ENCODE data around the gene GRAMD1B.

GRAMD1B gene

DNA sequence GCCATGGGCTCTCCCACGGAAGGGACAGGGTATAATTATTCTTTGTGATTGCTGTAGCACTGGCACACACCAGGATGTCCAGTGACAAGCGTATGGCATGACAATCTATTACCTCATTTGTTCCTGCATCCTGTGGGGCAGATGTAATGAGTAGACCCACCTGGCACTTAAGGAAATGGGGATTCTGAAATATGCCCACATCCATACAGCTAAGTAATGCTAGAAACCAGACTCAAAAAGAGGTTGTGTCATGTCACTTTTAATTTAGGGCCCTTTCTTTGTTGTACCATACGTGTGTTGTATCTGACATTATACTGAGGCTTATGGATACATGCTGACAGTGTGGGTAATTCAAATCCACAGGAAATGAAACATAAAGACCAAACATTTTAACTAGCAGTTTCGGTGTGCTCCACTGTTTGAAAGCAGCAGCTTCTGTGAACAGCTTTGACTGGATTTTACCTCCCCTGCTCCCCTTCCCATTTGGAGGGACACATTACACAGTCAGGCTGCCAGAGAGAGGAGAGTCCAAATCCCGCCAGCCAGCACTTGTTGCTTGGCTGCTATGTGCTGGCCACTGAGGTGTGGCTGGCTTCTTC, 21.2 kb downstream of the GRAMD1B start:
- Histone ChIP-seq H3K79me1 (ENCODE audit: low read depth, low read length) (no peaks in the 10 kb centered on the region), H3K9me3 (replicated peaks in 1 of 2; ENCODE audit: control insufficient read depth in 2 of 2, insufficient read depth in 1 of 2, low read depth in 1 of 2, low read length in 2 of 2) (no peaks in the 10 kb centered on the region), H3K23ac (ENCODE audit: low read depth, low read length, poor library complexity) (no peak overlapping the region), H2BK15ac (ENCODE audit: low read length) (no peak overlapping the region), H3K4me2 (ENCODE audit: insufficient read depth, low read length, poor library complexity, severe bottlenecking) (no peak overlapping the region), H2BK12ac (ENCODE audit: low read length) (no peak overlapping the region), H3K27ac (replicated peaks; ENCODE audit: low read length) (no peak overlapping the region), H3K14ac (ENCODE audit: low read length) (no peak overlapping the region), H2BK120ac (ENCODE audit: low read depth, low read length) (no peak overlapping the region), H3K9ac (ENCODE audit: low read depth, low read length, poor library complexity) (no peak overlapping the region), H2BK5ac (ENCODE audit: low read length) (no peak overlapping the region), H3K36me3 (replicated peaks in 1 of 2; ENCODE audit: control insufficient read depth in 2 of 2, insufficient read depth in 2 of 2, low read length in 2 of 2) (no peaks in the 10 kb centered on the region), H4K91ac (ENCODE audit: low read depth, low read length, poor library complexity) (no peak overlapping the region), H3K4me3 (ENCODE audit: low read length in 2 of 2) (no peak overlapping the region), H3K4ac (ENCODE audit: low read length) (no peak overlapping the region), H3K18ac (ENCODE audit: low read length) (no peak overlapping the region), H3K27me3 (ENCODE audit: control insufficient read depth in 3 of 3, insufficient read depth in 3 of 3, low read depth in 1 of 3, low read length in 3 of 3) (peaks cover 0 to 2% (median 0%) of the 10 kb centered on the region in 3 experiments), H3K4me1 (ENCODE audit: control insufficient read depth in 2 of 2, insufficient read depth in 1 of 2, low read depth in 1 of 2, low read length in 2 of 2) (peaks cover 0 to 3% of the 10 kb centered on the region in 2 donors), H4K8ac (ENCODE audit: low read depth, low read length) (no peak overlapping the region), H2AK5ac (ENCODE audit: low read depth, low read length) (no peak overlapping the region), H2AFZ (ENCODE audit: low read length) (no peak overlapping the region)
- WGBS, 2 donors (ENCODE audit: extremely low coverage in 2 of 2, insufficient read length in 2 of 2, insufficient replicate concordance in 1 of 2): no CpG with 5 or more reads among the region's 5 CpGs
- DNase-seq (ENCODE audit: low spot score): no peak

DNA sequence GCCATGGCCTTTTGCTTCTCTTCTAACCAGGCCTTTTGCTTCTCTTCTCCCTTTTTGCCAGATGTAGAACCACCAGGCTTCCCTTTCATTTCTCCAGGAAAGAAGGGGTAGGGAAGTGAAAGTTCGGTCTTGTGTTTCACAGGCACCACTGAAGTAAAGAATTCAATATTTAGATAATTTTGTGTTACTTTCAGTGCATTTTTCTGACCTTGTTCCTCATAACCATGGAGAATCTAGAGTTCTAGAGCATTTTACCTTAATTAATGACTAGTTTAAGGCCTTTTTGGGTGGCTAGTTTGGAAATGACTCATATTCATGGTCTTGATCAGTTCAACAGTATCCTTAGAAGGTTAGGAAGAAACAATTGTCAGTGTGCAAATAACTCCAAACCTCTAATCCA, 22.7 kb downstream of the GRAMD1B start:
- Histone ChIP-seq H3K14ac (ENCODE audit: low read length) (no peak overlapping the region), H2BK5ac (ENCODE audit: low read length) (no peak overlapping the region), H2BK120ac (ENCODE audit: low read depth, low read length) (no peak overlapping the region), H3K23ac (ENCODE audit: low read depth, low read length, poor library complexity) (no peak overlapping the region), H4K91ac (ENCODE audit: low read depth, low read length, poor library complexity) (no peak overlapping the region), H4K8ac (ENCODE audit: low read depth, low read length) (no peak overlapping the region), H3K27me3 (ENCODE audit: control insufficient read depth in 3 of 3, insufficient read depth in 3 of 3, low read depth in 1 of 3, low read length in 3 of 3) (peaks cover 0 to 2% (median 0%) of the 10 kb centered on the region in 3 experiments), H2AFZ (ENCODE audit: low read length) (no peak overlapping the region), H2BK15ac (ENCODE audit: low read length) (no peak overlapping the region), H3K36me3 (replicated peaks in 1 of 2; ENCODE audit: control insufficient read depth in 2 of 2, insufficient read depth in 2 of 2, low read length in 2 of 2) (no peaks in the 10 kb centered on the region), H3K9me3 (replicated peaks in 1 of 2; ENCODE audit: control insufficient read depth in 2 of 2, insufficient read depth in 1 of 2, low read depth in 1 of 2, low read length in 2 of 2) (no peaks in the 10 kb centered on the region), H3K9ac (ENCODE audit: low read depth, low read length, poor library complexity) (no peak overlapping the region), H3K18ac (ENCODE audit: low read length) (no peak overlapping the region), H3K4me3 (ENCODE audit: low read length in 2 of 2) (no peak overlapping the region), H3K4me1 (ENCODE audit: control insufficient read depth in 2 of 2, insufficient read depth in 1 of 2, low read depth in 1 of 2, low read length in 2 of 2) (peaks cover 0 to 3% of the 10 kb centered on the region in 2 donors), H3K4me2 (ENCODE audit: insufficient read depth, low read length, poor library complexity, severe bottlenecking) (no peak overlapping the region), H2AK5ac (ENCODE audit: low read depth, low read length) (no peak overlapping the region), H3K4ac (ENCODE audit: low read length) (no peak overlapping the region), H3K79me1 (ENCODE audit: low read depth, low read length) (no peaks in the 10 kb centered on the region), H3K27ac (replicated peaks; ENCODE audit: low read length) (no peak overlapping the region), H2BK12ac (ENCODE audit: low read length) (no peak overlapping the region)
- WGBS, 2 donors (ENCODE audit: extremely low coverage in 2 of 2, insufficient read length in 2 of 2, insufficient replicate concordance in 1 of 2): no CpG with 5 or more reads among the region's 1 CpG
- DNase-seq (ENCODE audit: low spot score): no peak

- Histone ChIP-seq H3K18ac (ENCODE audit: low read length) (no peak overlapping the region), H3K27me3 (ENCODE audit: control insufficient read depth in 3 of 3, insufficient read depth in 3 of 3, low read depth in 1 of 3, low read length in 3 of 3) (peaks cover 0 to 2% (median 0%) of the 10 kb centered on the region in 3 experiments), H3K14ac (ENCODE audit: low read length) (no peak overlapping the region), H3K79me1 (ENCODE audit: low read depth, low read length) (no peaks in the 10 kb centered on the region), H2BK120ac (ENCODE audit: low read depth, low read length) (no peak overlapping the region), H3K23ac (ENCODE audit: low read depth, low read length, poor library complexity) (no peak overlapping the region), H3K9me3 (replicated peaks in 1 of 2; ENCODE audit: control insufficient read depth in 2 of 2, insufficient read depth in 1 of 2, low read depth in 1 of 2, low read length in 2 of 2) (no peaks in the 10 kb centered on the region), H4K8ac (ENCODE audit: low read depth, low read length) (no peak overlapping the region), H3K4me2 (ENCODE audit: insufficient read depth, low read length, poor library complexity, severe bottlenecking) (no peak overlapping the region), H2AK5ac (ENCODE audit: low read depth, low read length) (no peak overlapping the region), H3K4me1 (ENCODE audit: control insufficient read depth in 2 of 2, insufficient read depth in 1 of 2, low read depth in 1 of 2, low read length in 2 of 2) (peaks cover 0 to 2% of the 10 kb centered on the region in 2 donors), H4K91ac (ENCODE audit: low read depth, low read length, poor library complexity) (no peak overlapping the region), H2AFZ (ENCODE audit: low read length) (no peak overlapping the region), H3K36me3 (replicated peaks in 1 of 2; ENCODE audit: control insufficient read depth in 2 of 2, insufficient read depth in 2 of 2, low read length in 2 of 2) (no peaks in the 10 kb centered on the region), H2BK5ac (ENCODE audit: low read length) (no peak overlapping the region), H3K9ac (ENCODE audit: low read depth, low read length, poor library complexity) (no peak overlapping the region), H3K27ac (replicated peaks; ENCODE audit: low read length) (no peak overlapping the region), H2BK15ac (ENCODE audit: low read length) (no peak overlapping the region), H3K4ac (ENCODE audit: low read length) (no peak overlapping the region), H3K4me3 (ENCODE audit: low read length in 2 of 2) (no peak overlapping the region), H2BK12ac (ENCODE audit: low read length) (no peak overlapping the region)
- DNase-seq (ENCODE audit: low spot score): no peak
- WGBS, 2 donors (ENCODE audit: extremely low coverage in 2 of 2, insufficient read length in 2 of 2, insufficient replicate concordance in 1 of 2): no CpG with 5 or more reads among the region's 7 CpGs
Observed at GRCh38 chr11:123454060-123454651, 24.1 kb downstream of the GRAMD1B start.

DNA sequence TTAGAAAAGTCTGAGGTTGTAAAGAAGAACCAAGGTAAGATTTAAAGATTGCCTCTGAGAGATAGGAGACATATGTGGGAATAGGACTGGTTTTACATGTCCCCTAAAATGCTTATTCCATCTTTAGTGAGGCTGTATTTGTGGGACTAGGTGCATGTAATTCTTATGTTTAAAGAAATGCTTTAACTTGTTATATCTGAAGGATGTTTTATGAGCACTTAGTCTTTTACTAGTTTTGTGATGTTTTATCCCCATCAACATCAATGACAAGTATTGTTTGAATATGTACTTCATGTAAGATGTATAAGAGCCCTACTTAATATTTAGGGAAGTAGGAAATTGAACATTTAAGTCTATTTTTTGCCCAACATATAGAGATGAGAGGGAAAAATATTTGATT, 24.7 kb downstream of the GRAMD1B start:
- Histone ChIP-seq H3K18ac (ENCODE audit: low read length) (no peak overlapping the region), H3K79me1 (ENCODE audit: low read depth, low read length) (no peaks in the 10 kb centered on the region), H4K91ac (ENCODE audit: low read depth, low read length, poor library complexity) (no peak overlapping the region), H3K4me3 (ENCODE audit: low read length in 2 of 2) (no peak overlapping the region), H3K27ac (replicated peaks; ENCODE audit: low read length) (no peak overlapping the region), H4K8ac (ENCODE audit: low read depth, low read length) (no peak overlapping the region), H2BK120ac (ENCODE audit: low read depth, low read length) (no peak overlapping the region), H2BK15ac (ENCODE audit: low read length) (no peak overlapping the region), H3K36me3 (replicated peaks in 1 of 2; ENCODE audit: control insufficient read depth in 2 of 2, insufficient read depth in 2 of 2, low read length in 2 of 2) (no peaks in the 10 kb centered on the region), H3K27me3 (ENCODE audit: control insufficient read depth in 3 of 3, insufficient read depth in 3 of 3, low read depth in 1 of 3, low read length in 3 of 3) (peaks cover 0 to 2% (median 0%) of the 10 kb centered on the region in 3 experiments), H2AK5ac (ENCODE audit: low read depth, low read length) (no peak overlapping the region), H3K14ac (ENCODE audit: low read length) (no peak overlapping the region), H3K23ac (ENCODE audit: low read depth, low read length, poor library complexity) (no peak overlapping the region), H3K4ac (ENCODE audit: low read length) (no peak overlapping the region), H3K4me2 (ENCODE audit: insufficient read depth, low read length, poor library complexity, severe bottlenecking) (no peak overlapping the region), H2BK5ac (ENCODE audit: low read length) (no peak overlapping the region), H2BK12ac (ENCODE audit: low read length) (no peak overlapping the region), H3K9ac (ENCODE audit: low read depth, low read length, poor library complexity) (no peak overlapping the region), H3K4me1 (ENCODE audit: control insufficient read depth in 2 of 2, insufficient read depth in 1 of 2, low read depth in 1 of 2, low read length in 2 of 2) (peaks cover 0 to 2% of the 10 kb centered on the region in 2 donors), H2AFZ (ENCODE audit: low read length) (no peak overlapping the region), H3K9me3 (replicated peaks in 1 of 2; ENCODE audit: control insufficient read depth in 2 of 2, insufficient read depth in 1 of 2, low read depth in 1 of 2, low read length in 2 of 2) (no peaks in the 10 kb centered on the region)
- no peak for DNase-seq (ENCODE audit: low spot score)
